SK-N-SH (cell line): ENCODE measurements around the gene BDKRB2. TPM values are rescaled to one million over a fixed set of nuclear protein-coding genes. Genes with fewer than 3 reads are reported as not detected.

Experiments used
- CTCF ChIA-PET: fragments of 300-600, 350-600 bp; formaldehyde crosslinking; extraction: SDS; loops from one replicate; lab custom pipeline; 2021; lab: Yijun Ruan, JAX
- POLR2A ChIA-PET: fragments of 350-600 bp; sonication (Branson Sonifier 250); formaldehyde crosslinking; extraction: SDS; loops from one replicate; lab custom pipeline; 2020; ENCODE audit warnings: antibody characterized with exemption, inconsistent platforms; lab: Yijun Ruan, JAX
- DNase-seq: peaks from one replicate; pipeline ENCODE4 v3.0.0; 2012
- H2AFZ ChIP-seq: fragments of 200-600 bp; sonication (generic); 2 replicates; pipeline ENCODE4 v1.8.1; 2016; ENCODE audit warnings: antibody characterized with exemption, mild to moderate bottlenecking, low read depth
- H3F3A ChIP-seq: fragments of 200-600 bp; sonication (generic); replicated peaks from 2 replicates; pipeline ENCODE3; 2016; ENCODE audit warnings: antibody characterized with exemption, mild to moderate bottlenecking; ENCODE audit not compliant: insufficient read depth
- H3K27ac ChIP-seq, 2 experiments: fragments of 200-500 bp in 1 of 2; fragments of 200-600 bp in 1 of 2; sonication (Bioruptor generic) in 1 of 2; sonication (generic), shearing (Covaris generic) in 1 of 2; 2 replicates each; pipeline versions ENCODE4 v1.5.1 to v1.6.1; 2014 to 2016; ENCODE audit warnings: low read depth in 2 of 2, inconsistent platforms in 1 of 2, low read length in 1 of 2, mild to moderate bottlenecking in 1 of 2, mixed read lengths in 1 of 2
- H3K27me3 ChIP-seq: fragments of 200-600 bp; sonication (generic), shearing (Covaris generic); 2 replicates; pipeline ENCODE4 v1.6.1; 2016; ENCODE audit warnings: mixed run types; ENCODE audit not compliant: insufficient read depth
- H3K36me3 ChIP-seq, 2 experiments: fragments of 200-500 bp in 1 of 2; fragments of 200-600 bp in 1 of 2; sonication (Bioruptor generic) in 1 of 2; sonication (generic) in 1 of 2; replicated peaks in 1 of 2; 2 replicates each; pipeline versions ENCODE3 to v1.5.1; 2014 to 2016; ENCODE audit warnings: low read length in 1 of 2, mild to moderate bottlenecking in 1 of 2; ENCODE audit not compliant: insufficient read depth in 2 of 2, control insufficient read depth in 1 of 2
- H3K4me1 ChIP-seq, 2 experiments: fragments of 200-500 bp in 1 of 2; fragments of 200-600 bp in 1 of 2; sonication (Bioruptor generic) in 1 of 2; sonication (generic), shearing (Covaris generic) in 1 of 2; 2 replicates each; pipeline versions ENCODE4 v1.5.1 to v1.6.1; 2014 to 2016; ENCODE audit warnings: low read depth in 1 of 2, low read length in 1 of 2, mixed run types in 1 of 2; ENCODE audit not compliant: insufficient read depth in 2 of 2, control insufficient read depth in 1 of 2
- H3K4me2 ChIP-seq: fragments of 200-600 bp; sonication (generic), shearing (Covaris generic); 2 replicates; pipeline ENCODE4 v1.6.1; 2017; ENCODE audit warnings: mixed run types
- H3K4me3 ChIP-seq, 2 experiments: fragments of 200-500 bp in 1 of 2; fragments of 200-600 bp in 1 of 2; sonication (Bioruptor generic) in 1 of 2; sonication (generic), shearing (Covaris generic) in 1 of 2; 2 replicates each; pipeline versions ENCODE4 v1.5.1 to v1.8.1; 2014 to 2016; ENCODE audit warnings: low read depth in 2 of 2, inconsistent platforms in 1 of 2, low read length in 1 of 2, mild to moderate bottlenecking in 1 of 2, mixed read lengths in 1 of 2, moderate library complexity in 1 of 2
- H3K79me2 ChIP-seq: fragments of 200-600 bp; sonication (generic); 2 replicates; pipeline ENCODE4 v1.8.1; 2017; ENCODE audit warnings: mild to moderate bottlenecking; ENCODE audit not compliant: insufficient read depth
- H3K9ac ChIP-seq: fragments of 200-600 bp; sonication (generic); 2 replicates; pipeline ENCODE4 v1.6.1; 2017; ENCODE audit warnings: mixed run types
- H3K9me2 ChIP-seq: fragments of 200-600 bp; sonication (generic); 2 replicates; pipeline ENCODE4 v1.6.1; 2017; ENCODE audit warnings: mixed run types
- H3K9me3 ChIP-seq: fragments of 200-600 bp; sonication (generic); 2 replicates; pipeline ENCODE4 v1.6.1; 2017; ENCODE audit warnings: mixed run types, mild to moderate bottlenecking, moderate library complexity
- H4K20me1 ChIP-seq: fragments of 200-600 bp; sonication (generic); 2 replicates; pipeline ENCODE4 v1.6.1; 2017; ENCODE audit warnings: mild to moderate bottlenecking, mixed run types; ENCODE audit not compliant: insufficient read depth
- CTCF ChIP-seq: fragments of 200-600 bp; sonication (generic); IDR thresholded peaks from 2 replicates; pipeline ENCODE4 v1.6.1; 2017; ENCODE audit warnings: antibody characterized with exemption, mild to moderate bottlenecking, moderate library complexity
- FOXM1 ChIP-seq: IDR thresholded peaks from 2 replicates; pipeline ENCODE4 v1.4.0; 2012; ENCODE audit warnings: low read depth, mild to moderate bottlenecking
- GABPA ChIP-seq: IDR thresholded peaks from 2 replicates; pipeline ENCODE4 v1.4.0; 2012; ENCODE audit warnings: low read depth, mild to moderate bottlenecking
- MAX ChIP-seq: IDR thresholded peaks from 2 replicates; pipeline ENCODE4 v1.4.0; 2012; ENCODE audit warnings: low read depth
- RAD21 ChIP-seq: IDR thresholded peaks from 2 replicates; pipeline ENCODE4 v1.6.1; 2012; ENCODE audit warnings: mild to moderate bottlenecking, low read length
- SIN3A ChIP-seq: IDR thresholded peaks from 2 replicates; pipeline ENCODE4 v1.6.1; 2012; ENCODE audit warnings: low read depth, mild to moderate bottlenecking, low read length, moderate library complexity, borderline replicate concordance
- USF1 ChIP-seq: IDR thresholded peaks from 2 replicates; pipeline ENCODE4 v1.4.0; 2012; ENCODE audit warnings: low read depth, borderline replicate concordance
- ZBTB33 ChIP-seq: IDR thresholded peaks from 2 replicates; pipeline ENCODE4 v1.4.0; 2012; ENCODE audit warnings: low read depth, borderline replicate concordance
- WGBS: methylation state at CpG from one replicate; pipeline ENCODE4 v1.1.6; 2017; ENCODE audit warnings: low lambda C conversion rate; 5-methylcytosine and 5-hydroxymethylcytosine counted together
- polyA plus RNA-seq, 3 experiments: library from polyadenylated mRNA; depleted of rRNA; stranded (reverse); fragments of >200 nt; gene quantifications; 2 replicates each; pipeline ENCODE4 v1.2.3, GENCODE V29; 2012

The BDKRB2 gene
- polyA plus RNA-seq, 1 of the 3 experiments (the other 2 are of a cell fraction), result 4.8 TPM

GRCh38 chr14:96184737-96185136, 19.9 kb upstream of the BDKRB2 start:
- H3K27me3 ChIP-seq, result no peaks in the 10 kb centered on the region
- no peak for TF ChIP-seq FOXM1
- TF ChIP-seq, all 33 proteins: peak for 0
- ChIA-PET POLR2A (no interaction called here), CTCF (no interaction called here)
- Histone ChIP-seq H3K79me2 (no peaks in the 10 kb centered on the region), H2AFZ (no peak overlapping the region), H3K9ac (no peak overlapping the region), H3K27ac (no peak overlapping the region), H3K9me2 (no peaks in the 10 kb centered on the region), H4K20me1 (no peaks in the 10 kb centered on the region), H3K4me2 (no peak overlapping the region), H3K36me3 (no peaks in the 10 kb centered on the region), H3K4me3 (no peak overlapping the region), H3K4me1 (no peaks in the 10 kb centered on the region; a peak in 1 of 4 replicates), H3F3A (no peaks in the 10 kb centered on the region), H3K9me3 (no peaks in the 10 kb centered on the region)
- no peak for DNase-seq
- 69% methylated on average over 9 of the region's 9 CpGs for WGBS

GRCh38 chr14:96187216-96188031, 17.2 kb upstream of the BDKRB2 start:
- CTCF ChIA-PET, result interaction anchor here (0.7 to 1.3 kb wide), 2 partner anchors 10 to 11 kb away, joined by 3 read pairs; no protein-coding TSS in a partner anchor
- no peak overlapping the region for H3K9ac ChIP-seq
- H3K4me1 ChIP-seq, result no peaks in the 10 kb centered on the region; a peak in 1 of 4 replicates
- no peaks in the 10 kb centered on the region for H4K20me1 ChIP-seq
- H3K9me2 ChIP-seq, result no peaks in the 10 kb centered on the region
- no peak for TF ChIP-seq MAX
- TF ChIP-seq GABPA, result no peak
- no peak for TF ChIP-seq ZBTB33
- no peak for TF ChIP-seq USF1
- TF ChIP-seq SIN3A, result no peak
- no peak for TF ChIP-seq RAD21
- TF ChIP-seq CTCF, result no peak
- no peak overlapping the region for H3K4me2 ChIP-seq
- no peaks in the 10 kb centered on the region for H3K36me3 ChIP-seq
- 74% methylated on average over 8 of the region's 9 CpGs for WGBS
- H3K27me3 ChIP-seq, result no peaks in the 10 kb centered on the region
- DNase-seq, result no peak
- no peak overlapping the region for H3K27ac ChIP-seq
- no peaks in the 10 kb centered on the region for H3F3A ChIP-seq
- no peak overlapping the region for H3K4me3 ChIP-seq
- no peaks in the 10 kb centered on the region for H3K9me3 ChIP-seq
- H2AFZ ChIP-seq, result no peak overlapping the region
- POLR2A ChIA-PET, result interaction anchor here (1.1 kb wide), 1 partner anchor 23 kb away, joined by 3 read pairs; no protein-coding TSS in a partner anchor
- H3K79me2 ChIP-seq, result no peaks in the 10 kb centered on the region
